Measurements from ENCODE around the gene PRM1. TPM values are rescaled to one million over a fixed set of nuclear protein-coding genes. Genes with fewer than 3 reads are reported as not detected.

PRM1 gene
- total and polyA plus RNA-seq, 10 donors: not detected

GRCh38 chr16:11276896-11277593 lies 4.1 kb downstream of the PRM1 start:
- H3K4me1 ChIP-seq: peaks cover 0 to 9% (median 0%) of the 10 kb centered on the region in 6 donors
- DNase-seq: no peak
- no peak overlapping the region for H3K4me3 ChIP-seq
- H3K9me3 ChIP-seq: no peaks in the 10 kb centered on the region
- intact Hi-C loops (cut with DNase I; ENCODE audit: low total_unique reads): no loop called here
- WGBS, 5 donors: 80 to 89% (median 87%) methylated on average over 11 of the region's 11 CpGs
- no peak overlapping the region for H3K27ac ChIP-seq
- H3K27me3 ChIP-seq (replicated peaks in 1 of 7): no peaks in the 10 kb centered on the region
- no peaks in the 10 kb centered on the region for H3K36me3 ChIP-seq
- TF ChIP-seq POLR2AphosphoS5 (IDR thresholded peaks at IDR 0.05) (no peak), POLR2A (IDR thresholded peaks at IDR 0.05) (no peak)
- TF ChIP-seq, protein P1, sequence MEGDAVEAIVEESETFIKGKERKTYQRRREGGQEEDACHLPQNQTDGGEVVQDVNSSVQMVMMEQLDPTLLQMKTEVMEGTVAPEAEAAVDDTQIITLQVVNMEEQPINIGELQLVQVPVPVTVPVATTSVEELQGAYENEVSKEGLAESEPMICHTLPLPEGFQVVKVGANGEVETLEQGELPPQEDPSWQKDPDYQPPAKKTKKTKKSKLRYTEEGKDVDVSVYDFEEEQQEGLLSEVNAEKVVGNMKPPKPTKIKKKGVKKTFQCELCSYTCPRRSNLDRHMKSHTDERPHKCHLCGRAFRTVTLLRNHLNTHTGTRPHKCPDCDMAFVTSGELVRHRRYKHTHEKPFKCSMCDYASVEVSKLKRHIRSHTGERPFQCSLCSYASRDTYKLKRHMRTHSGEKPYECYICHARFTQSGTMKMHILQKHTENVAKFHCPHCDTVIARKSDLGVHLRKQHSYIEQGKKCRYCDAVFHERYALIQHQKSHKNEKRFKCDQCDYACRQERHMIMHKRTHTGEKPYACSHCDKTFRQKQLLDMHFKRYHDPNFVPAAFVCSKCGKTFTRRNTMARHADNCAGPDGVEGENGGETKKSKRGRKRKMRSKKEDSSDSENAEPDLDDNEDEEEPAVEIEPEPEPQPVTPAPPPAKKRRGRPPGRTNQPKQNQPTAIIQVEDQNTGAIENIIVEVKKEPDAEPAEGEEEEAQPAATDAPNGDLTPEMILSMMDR (IDR thresholded peaks at IDR 0.05 in 8 of 11, conservative IDR thresholded peaks at IDR 0.05 in 3 of 11): no peak

GRCh38 chr16:11276143-11276895 lies 4.8 kb downstream of the PRM1 start, which contains the start of gene PRM2:
Gene PRM2, minus strand, starts transcription at chr16:11276480. Its CDS starts 110 bp downstream, at chr16:11276370.
- TF ChIP-seq POLR2AphosphoS5 (IDR thresholded peaks at IDR 0.05): no peak
- intact Hi-C loops (cut with DNase I; ENCODE audit: low total_unique reads): no loop called here
- Histone ChIP-seq H3K27ac (no peak within 1 kb of the TSS), H3K9me3 (no peaks in the 10 kb centered on the region), H3K36me3 (no peaks in the 10 kb centered on the region), H3K4me1 (peaks cover 0 to 9% (median 0%) of the 10 kb centered on the region in 6 donors), H3K4me3 (no peak within 1 kb of the TSS), H3K27me3 (replicated peaks in 1 of 7) (no peaks in the 10 kb centered on the region)
- 88 to 98% (median 95%) methylated on average over 20 to 26 of the region's 26 CpGs for WGBS, 5 donors
- DNase-seq: no peak

DNA sequence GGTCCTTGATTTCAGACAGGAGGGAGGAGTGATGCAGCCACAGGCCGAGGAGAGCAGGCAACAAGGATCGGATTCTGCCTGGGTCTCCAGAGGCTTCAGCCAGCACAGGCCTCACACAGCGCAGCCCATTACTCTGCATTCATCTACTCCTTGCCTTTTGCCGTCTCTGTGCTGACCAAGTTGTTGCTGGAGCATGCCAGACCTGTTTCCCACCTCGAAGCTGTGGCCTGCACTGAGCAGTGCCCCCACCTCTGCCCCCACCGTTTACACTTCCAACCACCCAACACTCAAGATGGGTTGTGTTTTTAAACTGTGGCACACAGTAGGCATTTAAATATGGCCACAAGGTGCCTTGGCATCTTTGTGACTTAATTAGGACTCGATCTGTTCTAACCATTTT lies 6.2 kb downstream of the PRM1 start:
- no peak overlapping the region for H3K4me3 ChIP-seq
- H3K4me1 ChIP-seq: peaks cover 0 to 9% (median 0%) of the 10 kb centered on the region in 6 donors
- WGBS, 5 donors: 89 to 93% (median 92%) methylated on average over 5 to 7 of the region's 7 CpGs
- DNase-seq: no peak
- intact Hi-C loops (cut with DNase I; ENCODE audit: low total_unique reads): no loop called here
- H3K27ac ChIP-seq: no peak overlapping the region
- TF ChIP-seq POLR2AphosphoS5 (IDR thresholded peaks at IDR 0.05) (no peak), POLR2A (IDR thresholded peaks at IDR 0.05) (no peak)
- TF ChIP-seq, protein P1 (IDR thresholded peaks at IDR 0.05 in 8 of 11, conservative IDR thresholded peaks at IDR 0.05 in 3 of 11): no peak
- H3K27me3 ChIP-seq (replicated peaks in 1 of 7): no peaks in the 10 kb centered on the region
- H3K36me3 ChIP-seq: no peaks in the 10 kb centered on the region
- no peaks in the 10 kb centered on the region for H3K9me3 ChIP-seq

DNA sequence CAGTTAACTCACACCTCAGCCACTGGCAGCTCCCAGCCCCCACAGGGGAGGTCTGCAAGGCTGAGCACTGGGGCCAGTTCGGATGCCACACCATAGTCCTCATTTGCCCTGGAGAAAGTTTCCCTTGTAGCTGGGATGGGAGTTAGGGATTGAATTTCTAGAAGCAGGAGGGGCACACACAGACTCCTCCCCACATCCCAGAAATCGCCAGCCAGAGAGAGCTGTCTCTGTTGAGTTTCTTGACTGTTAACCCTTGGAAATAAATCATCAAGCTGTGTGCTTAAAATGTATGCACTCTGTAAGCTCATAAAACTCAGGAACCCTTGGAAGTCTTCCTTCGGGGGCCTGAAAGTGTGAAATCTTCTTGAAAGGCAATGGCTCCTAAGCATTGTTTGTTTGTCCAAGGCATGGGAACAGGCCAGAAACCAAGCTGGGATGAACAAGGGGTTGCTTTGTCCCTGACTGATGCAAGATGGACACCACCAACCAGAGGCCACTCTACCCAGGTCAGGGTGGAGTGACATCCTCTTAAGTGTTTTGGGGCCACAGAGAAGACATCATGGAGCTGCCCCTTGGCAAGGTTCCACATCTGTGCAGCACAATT lies 7.3 kb downstream of the PRM1 start:
- peaks cover 0 to 2% (median 0%) of the 10 kb centered on the region in 6 donors for H3K4me1 ChIP-seq
- H3K27ac ChIP-seq: no peak overlapping the region
- no peaks in the 10 kb centered on the region for H3K9me3 ChIP-seq
- intact Hi-C loops (cut with DNase I; ENCODE audit: low total_unique reads): no loop called here
- no peak for DNase-seq
- H3K27me3 ChIP-seq (replicated peaks in 1 of 7): no peaks in the 10 kb centered on the region
- H3K4me3 ChIP-seq: no peak overlapping the region
- 61 to 86% (median 81%) methylated on average over 2 to 3 of the region's 3 CpGs for WGBS, 5 donors
- TF ChIP-seq POLR2AphosphoS5 (IDR thresholded peaks at IDR 0.05): no peak
- no peaks in the 10 kb centered on the region for H3K36me3 ChIP-seq

Data from spleen (tissue), 11 donors.